Raji (cell line): ENCODE measurements around the gene DCLK3.

Experiments used
- POLR2A ChIP-seq: IDR thresholded peaks from 2 replicates; pipeline ENCODE4 v1.6.1; 2011; ENCODE audit warnings: low read depth, low read length, control low read depth; ENCODE audit not compliant: insufficient read depth

The DCLK3 gene

DNA sequence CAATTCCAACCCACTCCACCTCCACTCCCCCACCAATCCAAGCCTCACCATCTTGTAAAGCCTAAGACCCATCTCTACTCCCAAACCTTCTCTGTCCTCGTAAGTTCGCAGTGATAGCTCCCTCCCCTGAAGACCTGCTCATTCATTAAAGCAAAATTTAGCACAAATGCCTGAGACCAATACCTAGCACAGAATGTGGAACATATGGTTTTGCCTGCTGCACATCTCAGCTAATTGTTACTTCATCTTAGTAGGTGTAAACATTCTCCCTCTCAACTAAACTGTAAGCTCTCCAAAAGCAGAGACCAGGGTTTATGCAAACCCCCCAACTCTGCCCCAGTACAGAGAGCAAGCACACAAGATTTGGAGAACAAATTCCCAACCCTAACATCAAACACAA, 20.5 kb downstream of the DCLK3 start:
- no peak for TF ChIP-seq POLR2A

- no peak for TF ChIP-seq POLR2A
Measured at GRCh38 chr3:36741285-36741684, 23.1 kb downstream of the DCLK3 start.

DNA sequence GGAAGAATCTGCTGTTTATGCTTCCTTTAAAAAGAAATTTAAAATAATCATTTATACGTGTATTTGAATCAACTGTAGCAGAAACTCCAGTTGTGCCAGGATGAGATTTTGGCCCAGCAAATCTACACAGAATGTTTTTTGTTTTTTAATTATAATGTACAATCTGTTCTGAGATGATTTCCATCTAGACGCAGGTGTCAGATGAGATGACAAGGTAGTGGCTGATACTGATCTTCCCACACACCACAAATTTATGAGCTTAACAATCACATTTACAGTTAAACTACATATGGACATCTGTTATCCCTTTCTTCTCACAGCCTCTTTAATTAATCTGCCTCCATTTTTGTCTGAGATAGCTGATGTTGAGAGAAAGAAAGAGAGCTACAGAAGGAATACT, 23.6 kb downstream of the DCLK3 start:
- TF ChIP-seq POLR2A, result no peak

GRCh38 chr3:36738702-36739101, 25.7 kb downstream of the DCLK3 start:
- TF ChIP-seq POLR2A, result no peak

GRCh38 chr3:36736301-36736700, 28.1 kb downstream of the DCLK3 start:
- no peak for TF ChIP-seq POLR2A

- TF ChIP-seq POLR2A, result no peak
Measured at GRCh38 chr3:36734742-36735141, 29.6 kb downstream of the DCLK3 start.

DNA sequence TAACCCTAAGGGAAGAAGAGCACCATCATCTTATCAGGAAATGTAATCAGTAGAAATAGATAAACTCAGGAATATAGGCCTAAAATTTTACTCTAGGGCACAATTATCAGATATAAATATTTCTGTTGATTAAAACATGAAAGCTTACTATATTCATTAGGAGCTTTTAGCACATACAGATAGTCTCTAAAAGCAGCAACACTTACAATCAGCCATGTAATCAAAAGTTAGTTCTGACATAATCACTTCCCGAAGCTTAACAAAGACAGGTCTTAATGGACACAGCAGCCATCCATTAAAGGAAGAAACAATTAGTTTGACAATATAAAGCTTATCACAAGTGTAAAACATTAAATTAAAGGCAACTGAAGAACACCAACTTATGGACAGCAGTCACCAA, 30.6 kb downstream of the DCLK3 start:
- no peak for TF ChIP-seq POLR2A

GRCh38 chr3:36733162-36733696, 31.1 kb downstream of the DCLK3 start:
- no peak for TF ChIP-seq POLR2A

DNA sequence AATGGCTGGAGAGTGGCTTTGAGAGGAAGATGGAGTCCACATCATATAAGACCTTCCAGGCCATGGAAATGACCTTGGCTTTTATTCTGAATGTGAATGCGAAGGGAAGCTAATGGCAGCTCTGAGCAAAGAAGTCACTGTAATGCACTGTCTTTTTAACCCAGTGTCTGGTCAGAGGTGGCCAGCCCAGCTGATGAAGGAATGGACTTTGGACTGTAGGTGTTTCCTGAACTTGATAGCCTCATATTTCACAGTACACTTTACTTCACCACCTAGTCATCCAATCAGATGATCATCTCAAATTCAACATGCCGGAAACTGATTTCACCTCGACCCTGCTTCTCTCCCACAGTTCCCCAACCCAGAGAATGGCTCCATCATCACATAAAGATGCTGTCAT, 33.4 kb downstream of the DCLK3 start:
- no peak for TF ChIP-seq POLR2A

- no peak for TF ChIP-seq POLR2A
Measured at GRCh38 chr3:36729204-36730056, 34.9 kb downstream of the DCLK3 start.

GRCh38 chr3:36714343-36715086, 49.8 kb downstream of the DCLK3 start:
- TF ChIP-seq POLR2A, result no peak

- no peak for TF ChIP-seq POLR2A
Measured at GRCh38 chr3:36713904-36714303, 50.4 kb downstream of the DCLK3 start.

- no peak for TF ChIP-seq POLR2A
Measured at GRCh38 chr3:36710606-36711005, 53.7 kb downstream of the DCLK3 start.

DNA sequence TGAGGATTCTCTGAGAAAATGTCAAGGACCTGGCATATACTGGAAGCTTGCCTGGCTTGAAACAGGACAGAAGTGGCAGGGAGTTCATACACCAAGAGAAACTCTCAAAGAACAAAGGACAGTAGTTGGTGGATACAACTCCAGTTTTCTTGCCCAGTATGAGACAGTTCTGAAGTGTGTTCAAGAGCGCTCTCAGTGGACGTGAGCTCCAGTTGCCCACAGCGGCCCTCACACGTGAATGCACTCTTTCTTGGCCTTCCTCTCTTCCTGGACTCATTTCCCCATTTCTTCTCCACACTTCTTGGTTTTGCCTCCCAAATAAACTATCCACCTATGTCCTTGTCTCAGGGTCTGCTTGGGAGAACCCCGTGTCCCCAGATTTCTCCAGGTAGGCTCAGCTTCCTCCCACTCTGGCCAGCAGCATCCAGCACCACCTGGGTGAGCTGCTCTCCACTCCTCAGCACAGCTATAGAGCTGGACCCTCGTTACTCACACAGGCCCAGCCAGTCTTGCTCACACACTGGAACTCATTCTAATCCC, 54.5 kb downstream of the DCLK3 start:
- TF ChIP-seq POLR2A, result no peak

- TF ChIP-seq POLR2A, result no peak
Measured at GRCh38 chr3:36709281-36709680, 55.1 kb downstream of the DCLK3 start.
